Tibial nerve (tissue), 4 donors: Measurements from ENCODE around the gene TSFM.

ENCODE experiments used
- EP300 ChIP-seq, 2 donors: sonication (generic); formaldehyde crosslinking; IDR thresholded peaks; one replicate each; pipeline ENCODE4 v1.6.1; 2017; ENCODE audit warnings: antibody characterized with exemption in 2 of 2, mild to moderate bottlenecking in 1 of 2
- POLR2A ChIP-seq, 2 donors: fragments of 450-650 bp; IDR thresholded peaks; one replicate each; pipeline ENCODE4 v1.6.1; 2017; ENCODE audit warnings: antibody characterized with exemption in 2 of 2, mild to moderate bottlenecking in 2 of 2, moderate library complexity in 2 of 2
- TF ChIP-seq, protein P1 (sequence below), 5 experiments: fragments of 200-600 bp in 3 of 5; fragments of 450-650 bp in 2 of 5; sonication (generic) in 3 of 5; IDR thresholded peaks; one replicate each; pipeline ENCODE4 v1.5.1; 2016 to 2019; ENCODE audit warnings: antibody characterized with exemption in 5 of 5, mild to moderate bottlenecking in 3 of 5, moderate library complexity in 2 of 5

DNA sequence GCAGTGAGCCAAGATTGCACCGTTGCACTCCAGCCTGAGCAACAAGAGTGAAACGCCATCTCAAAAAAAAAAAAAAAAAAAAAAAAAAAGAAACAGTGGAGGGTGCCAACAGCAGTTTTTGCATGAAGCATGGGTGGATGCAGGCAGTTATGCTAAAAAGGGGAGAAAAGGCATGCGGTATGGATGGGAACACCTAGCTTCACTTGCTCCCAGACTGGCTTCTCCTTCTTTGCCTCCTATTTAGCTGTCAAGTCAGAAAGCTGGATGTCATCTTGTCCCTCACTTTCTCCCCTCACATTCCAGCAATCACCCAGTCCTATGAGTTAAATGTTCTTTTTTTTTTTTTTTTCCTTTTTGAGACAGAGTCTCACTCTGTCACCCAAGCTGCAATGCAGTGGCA lies 7.5 kb upstream of the TSFM start:
- TF ChIP-seq, protein P1, sequence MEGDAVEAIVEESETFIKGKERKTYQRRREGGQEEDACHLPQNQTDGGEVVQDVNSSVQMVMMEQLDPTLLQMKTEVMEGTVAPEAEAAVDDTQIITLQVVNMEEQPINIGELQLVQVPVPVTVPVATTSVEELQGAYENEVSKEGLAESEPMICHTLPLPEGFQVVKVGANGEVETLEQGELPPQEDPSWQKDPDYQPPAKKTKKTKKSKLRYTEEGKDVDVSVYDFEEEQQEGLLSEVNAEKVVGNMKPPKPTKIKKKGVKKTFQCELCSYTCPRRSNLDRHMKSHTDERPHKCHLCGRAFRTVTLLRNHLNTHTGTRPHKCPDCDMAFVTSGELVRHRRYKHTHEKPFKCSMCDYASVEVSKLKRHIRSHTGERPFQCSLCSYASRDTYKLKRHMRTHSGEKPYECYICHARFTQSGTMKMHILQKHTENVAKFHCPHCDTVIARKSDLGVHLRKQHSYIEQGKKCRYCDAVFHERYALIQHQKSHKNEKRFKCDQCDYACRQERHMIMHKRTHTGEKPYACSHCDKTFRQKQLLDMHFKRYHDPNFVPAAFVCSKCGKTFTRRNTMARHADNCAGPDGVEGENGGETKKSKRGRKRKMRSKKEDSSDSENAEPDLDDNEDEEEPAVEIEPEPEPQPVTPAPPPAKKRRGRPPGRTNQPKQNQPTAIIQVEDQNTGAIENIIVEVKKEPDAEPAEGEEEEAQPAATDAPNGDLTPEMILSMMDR (IDR thresholded peaks at IDR 0.05): no peak
- TF ChIP-seq POLR2A (IDR thresholded peaks at IDR 0.05): no peak
- TF ChIP-seq EP300 (IDR thresholded peaks at IDR 0.05): no peak
